HEK293T (cell line): ENCODE results near the gene PELI3.
"Not testable (repeated sequence)": the region's sequence is repeated elsewhere in the genome, so short reads cannot be mapped to it uniquely, and the experiment has no call there.

ENCODE experiments used
- CTCF ChIA-PET: fragments of 350-600 bp; formaldehyde crosslinking; extraction: SDS; loops from one replicate; lab custom pipeline; 2021; ENCODE audit warnings: antibody characterized with exemption, inconsistent platforms; lab: Yijun Ruan, JAX
- POLR2A ChIA-PET: fragments of 350-600 bp; formaldehyde crosslinking; extraction: SDS; loops from one replicate; lab custom pipeline; 2020; ENCODE audit warnings: antibody characterized with exemption, inconsistent platforms; lab: Yijun Ruan, JAX
- DNase-seq: peaks from one replicate; pipeline ENCODE4 v3.0.0; 2012; ENCODE audit warnings: mixed read lengths; ENCODE audit errors: extremely low spot score
- ARNT ChIP-seq: fragments of 450-650 bp; IDR thresholded peaks from 2 replicates; pipeline ENCODE4 v1.6.1; 2017; ENCODE audit warnings: mild to moderate bottlenecking
- BHLHE40 ChIP-seq: fragments of 450-650 bp; IDR thresholded peaks from 2 replicates; pipeline ENCODE4 v1.6.1; 2016; ENCODE audit warnings: mild to moderate bottlenecking, moderate library complexity, borderline replicate concordance
- CTBP1 ChIP-seq: fragments of 450-650 bp; IDR thresholded peaks from 2 replicates; pipeline ENCODE4 v1.6.1; 2016; ENCODE audit warnings: borderline replicate concordance
- ELF4 ChIP-seq: fragments of 450-650 bp; IDR thresholded peaks from 2 replicates; pipeline ENCODE4 v1.6.1; 2017; ENCODE audit warnings: antibody characterized with exemption
- FOXA1 ChIP-seq: fragments of 450-650 bp; IDR thresholded peaks from 2 replicates; pipeline ENCODE4 v1.6.1; 2016; ENCODE audit warnings: mild to moderate bottlenecking
- FOXK2 ChIP-seq: fragments of 450-650 bp; IDR thresholded peaks from 2 replicates; pipeline ENCODE4 v1.6.1; 2016; ENCODE audit warnings: mild to moderate bottlenecking
- FOXM1 ChIP-seq: fragments of 450-650 bp; IDR thresholded peaks from 2 replicates; pipeline ENCODE4 v1.6.1; 2017; ENCODE audit warnings: mild to moderate bottlenecking, borderline replicate concordance
- HDGF ChIP-seq: fragments of 450-650 bp; IDR thresholded peaks from 2 replicates; pipeline ENCODE4 v1.6.1; 2017; ENCODE audit warnings: antibody characterized with exemption, borderline replicate concordance
- L3MBTL2 ChIP-seq: fragments of 450-650 bp; conservative IDR thresholded peaks from 2 replicates; pipeline ENCODE4 v1.6.1; 2016; ENCODE audit warnings: mild to moderate bottlenecking
- LEF1 ChIP-seq: fragments of 450-650 bp; IDR thresholded peaks from 2 replicates; pipeline ENCODE4 v1.6.1; 2017; ENCODE audit warnings: mild to moderate bottlenecking, borderline replicate concordance
- NFRKB ChIP-seq: fragments of 450-650 bp; IDR thresholded peaks from 2 replicates; pipeline ENCODE4 v1.6.1; 2016; ENCODE audit warnings: mild to moderate bottlenecking, moderate library complexity
- PKNOX1 ChIP-seq: fragments of 450-650 bp; IDR thresholded peaks from 2 replicates; pipeline ENCODE4 v1.6.1; 2016
- SP1 ChIP-seq: fragments of 450-650 bp; IDR thresholded peaks from 2 replicates; pipeline ENCODE4 v1.6.1; 2017
- SUZ12 ChIP-seq: fragments of 450-650 bp; IDR thresholded peaks from 2 replicates; pipeline ENCODE4 v1.6.1; 2016; ENCODE audit warnings: mild to moderate bottlenecking
- TARDBP ChIP-seq: fragments of 450-650 bp; IDR thresholded peaks from 2 replicates; pipeline ENCODE4 v1.6.1; 2016
- ZNF384 ChIP-seq: fragments of 450-650 bp; IDR thresholded peaks from 2 replicates; pipeline ENCODE4 v1.6.1; 2016

The PELI3 gene

GRCh38 chr11:66420671-66421476, 45.8 kb upstream of the PELI3 start, which contains the start of gene NPAS4:
Gene NPAS4, plus strand, starts transcription at chr11:66421035. Its CDS starts 145 bp downstream, at chr11:66421180.
- POLR2A ChIA-PET = interaction anchor here (0.8 to 1.2 kb wide), 4 partner anchors 10 to 46 kb away, joined by 3 to 6 read pairs (median 3); partner anchors contain the start of genes MRPL11 and PELI3

GRCh38 chr11:66421492-66422205, 45.1 kb upstream of the PELI3 start:
- DNase-seq = peak; percentile 90
- peak; percentile 12; the same call in 1 of the 2 replicates for TF ChIP-seq ARNT
- peak; percentile 86 for TF ChIP-seq CTBP1
- TF ChIP-seq ELF4 = no peak
- no peak for TF ChIP-seq SUZ12
- TF ChIP-seq ZNF384 = no peak
- no peak for TF ChIP-seq HDGF
- TF ChIP-seq L3MBTL2 = no peak
- no peak; the same call in 1 of the 2 replicates for TF ChIP-seq PKNOX1
- TF ChIP-seq BHLHE40 = no peak
- no peak for TF ChIP-seq LEF1
- TF ChIP-seq TARDBP = peak; percentile 91
- no peak for TF ChIP-seq SP1
- TF ChIP-seq FOXA1 = no peak
- TF ChIP-seq FOXK2 = no peak
- TF ChIP-seq FOXM1 = no peak
- peak; percentile 90 for TF ChIP-seq NFRKB
- POLR2A ChIA-PET = interaction anchor here (0.8 to 1.1 kb wide), 3 partner anchors 11 to 45 kb away, joined by 3 to 6 read pairs (median 3); partner anchors contain the start of genes MRPL11 and PELI3
- CTCF ChIA-PET = interaction anchor here (1.1 to 1.3 kb wide), 3 partner anchors 8 to 33 kb away, joined by 3 to 12 read pairs (median 4); no protein-coding TSS in a partner anchor

More at GRCh38 chr11:66420671-66421476, 45.8 kb upstream of the PELI3 start, which contains the start of gene NPAS4:
- CTCF ChIA-PET = interaction anchor here (1.1 to 1.3 kb wide), 3 partner anchors 9 to 32 kb away, joined by 3 to 12 read pairs (median 4); no protein-coding TSS in a partner anchor
- TF ChIP-seq FOXA1 (no peak), ZNF384 (no peak), PKNOX1 (no peak), ARNT (no peak), HDGF (no peak), ELF4 (no peak), L3MBTL2 (no peak), TARDBP (no peak), FOXM1 (no peak)
- DNase-seq = no peak

GRCh38 chr11:66426314-66426713, 40.4 kb upstream of the PELI3 start:
- no peak for DNase-seq
- TF ChIP-seq PKNOX1 (no peak), ELF4 (no peak), LEF1 (no peak), ARNT (no peak), FOXK2 (no peak), CTBP1 (no peak)
- CTCF ChIA-PET = no interaction called here
- POLR2A ChIA-PET = no interaction called here

- POLR2A ChIA-PET = no interaction called here
- no peak for DNase-seq
- CTCF ChIA-PET = interaction anchor here (0.7 to 1.7 kb wide), 6 partner anchors 8 to 441 kb away, joined by 3 to 6 read pairs (median 4); partner anchors contain the start of gene NPAS4
- TF ChIP-seq SP1 (no peak), BHLHE40 (no peak), FOXM1 (no peak), L3MBTL2 (no peak), FOXA1 (no peak)
These were observed 37.8 kb upstream of the PELI3 start for GRCh38 chr11:66428933-66429332.

- CTCF ChIA-PET = interaction anchor here (0.6 to 1.1 kb wide), 8 partner anchors 8 to 49 kb away, joined by 3 to 10 read pairs (median 4); partner anchors contain the start of genes MRPL11 and NPAS4
- no peak for TF ChIP-seq PKNOX1
- TF ChIP-seq ZNF384 = no peak
- TF ChIP-seq FOXK2 = no peak
- TF ChIP-seq ARNT = no peak
- TF ChIP-seq L3MBTL2 = no peak
- TF ChIP-seq ELF4 = no peak
- no peak for TF ChIP-seq SP1
- no peak for TF ChIP-seq NFRKB
- TF ChIP-seq LEF1 = no peak
- no peak for TF ChIP-seq FOXM1
- TF ChIP-seq TARDBP = no peak
- TF ChIP-seq BHLHE40 = no peak
- TF ChIP-seq FOXA1 = no peak
- TF ChIP-seq HDGF = no peak
- no peak for TF ChIP-seq SUZ12
- no peak for TF ChIP-seq CTBP1
- POLR2A ChIA-PET = no interaction called here
- peak; percentile 77 for DNase-seq
These were observed 36.6 kb upstream of the PELI3 start for GRCh38 chr11:66429983-66430602.

GRCh38 chr11:66431287-66431686, 35.4 kb upstream of the PELI3 start:
- DNase-seq, POLR2A ChIA-PET: not testable (repeated sequence)
- CTCF ChIA-PET = interaction anchor here (0.8 to 0.9 kb wide), 3 partner anchors 7 to 45 kb away, joined by 3 to 10 read pairs (median 5); partner anchors contain the start of gene MRPL11

GRCh38 chr11:66431871-66432329, 34.8 kb upstream of the PELI3 start:
- CTCF ChIA-PET, DNase-seq: not testable (repeated sequence)
- POLR2A ChIA-PET = interaction anchor here (1.5 kb wide), 1 partner anchor 246 kb away, joined by 4 read pairs; the partner anchor contains the start of gene RBM4B
